Measurements from ENCODE around the gene TBC1D4.

The TBC1D4 gene

GRCh38 chr13:75486146-75487062 is 4.4 kb upstream of the TBC1D4 start:
- no peak for DNase-seq

DNA sequence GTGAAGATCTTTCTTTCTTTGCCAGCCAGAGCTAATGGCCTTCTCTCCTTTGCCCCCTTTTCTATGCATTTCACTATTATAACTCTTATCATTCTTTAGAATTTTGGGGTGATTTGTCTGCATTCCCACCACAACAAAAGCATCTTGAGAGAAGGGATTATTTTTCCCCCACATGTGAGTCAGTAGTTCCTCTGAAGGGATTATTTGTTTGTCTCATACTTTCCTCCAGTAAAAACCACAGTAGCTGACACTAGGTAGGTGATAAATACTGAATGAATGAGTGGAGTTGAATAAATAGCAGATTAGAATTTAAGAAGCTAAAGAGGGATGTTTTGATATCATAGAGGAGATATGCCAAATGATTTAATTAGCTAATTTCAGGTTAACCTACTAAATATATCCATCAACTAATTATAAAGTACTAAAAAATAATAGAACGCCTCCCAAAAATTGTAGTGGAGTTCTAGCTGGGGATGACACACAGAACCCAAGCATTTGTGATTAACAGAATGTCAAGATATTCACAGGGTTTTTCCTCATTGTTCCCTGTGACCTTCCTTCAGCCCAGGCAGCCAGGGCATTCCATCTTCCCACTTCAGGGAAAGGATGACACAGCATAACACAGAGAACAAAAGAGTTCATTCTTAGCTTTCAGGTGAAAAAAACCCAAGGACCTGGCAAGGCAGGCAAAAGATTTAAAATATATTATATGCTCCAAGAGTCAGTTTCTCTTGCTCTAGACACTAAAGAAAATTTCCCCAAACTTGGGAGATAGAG is 3.5 kb upstream of the TBC1D4 start:
- DNase-seq, result no peak

GRCh38 chr13:75482820-75483079 is 781 bp upstream of the TBC1D4 start:
- no peak for DNase-seq

DNA sequence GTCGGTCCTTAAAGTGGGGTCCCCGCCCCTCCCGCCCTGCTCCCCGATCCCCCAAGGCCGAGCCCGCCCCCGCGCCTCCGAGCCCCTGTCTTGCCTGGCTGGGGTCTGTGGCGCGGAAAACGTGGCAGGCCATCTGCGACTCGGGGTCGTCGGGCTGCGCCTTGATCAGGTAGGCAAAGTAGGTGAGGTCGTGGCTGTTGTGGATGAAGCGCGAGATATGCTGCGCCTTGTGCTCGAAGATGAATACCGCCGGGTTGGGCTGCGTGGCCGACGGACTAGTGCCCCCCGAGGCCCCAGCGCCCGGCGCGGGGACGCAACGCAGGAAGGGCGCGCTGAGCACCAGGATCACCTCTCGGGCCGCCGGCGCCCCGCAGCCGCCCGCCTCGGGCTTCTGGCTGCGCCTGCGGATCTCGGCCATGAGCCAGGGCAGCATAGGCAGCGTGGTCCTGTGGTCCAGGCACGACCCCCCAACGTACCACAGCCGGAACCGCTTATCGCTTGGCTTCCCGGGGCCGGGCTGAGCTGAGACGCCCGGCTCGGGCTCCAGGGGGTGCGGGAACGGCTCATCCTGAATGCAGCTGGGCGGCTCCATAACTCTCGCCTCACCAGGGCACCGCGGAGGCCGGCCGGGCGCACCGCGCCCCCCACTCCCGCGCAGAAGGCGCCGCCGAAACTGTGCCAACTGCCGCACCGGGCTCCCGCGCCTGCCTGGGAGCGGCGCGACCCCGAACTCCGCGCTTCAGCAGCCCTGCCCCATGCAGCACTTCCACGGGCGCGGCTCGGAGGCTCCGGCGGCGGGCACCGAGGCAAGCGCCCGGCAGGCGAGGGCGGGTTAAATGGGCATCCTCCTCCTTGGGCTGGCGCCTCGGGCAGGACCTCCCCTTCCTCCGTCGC is 546 bp downstream of the TBC1D4 start:
- no peak for DNase-seq

DNA sequence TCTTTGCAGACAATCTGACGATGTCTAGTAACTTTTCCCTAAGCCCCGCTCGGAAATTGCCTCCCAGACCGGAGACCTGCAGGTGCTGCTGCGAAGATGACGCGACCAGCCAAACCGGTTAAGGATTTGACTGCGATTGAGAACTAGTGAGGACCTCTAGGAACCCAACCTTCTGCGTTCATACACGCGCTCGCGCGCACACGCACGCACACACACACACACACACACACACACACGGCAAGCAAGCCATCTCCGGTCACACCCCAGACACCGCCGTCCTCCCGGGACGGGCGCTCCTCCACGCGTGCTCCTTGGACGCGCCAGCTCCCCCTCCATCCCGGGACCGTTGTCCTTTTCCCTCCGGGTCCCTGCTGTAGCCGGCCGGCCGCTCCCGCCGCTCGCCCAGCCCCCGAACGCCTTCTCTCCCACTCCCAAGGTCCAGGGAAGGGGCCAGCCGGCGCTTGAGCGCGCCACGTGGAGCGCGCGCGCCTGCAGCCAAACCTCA is 1.2 kb downstream of the TBC1D4 start:
- DNase-seq, result no peak

DNA sequence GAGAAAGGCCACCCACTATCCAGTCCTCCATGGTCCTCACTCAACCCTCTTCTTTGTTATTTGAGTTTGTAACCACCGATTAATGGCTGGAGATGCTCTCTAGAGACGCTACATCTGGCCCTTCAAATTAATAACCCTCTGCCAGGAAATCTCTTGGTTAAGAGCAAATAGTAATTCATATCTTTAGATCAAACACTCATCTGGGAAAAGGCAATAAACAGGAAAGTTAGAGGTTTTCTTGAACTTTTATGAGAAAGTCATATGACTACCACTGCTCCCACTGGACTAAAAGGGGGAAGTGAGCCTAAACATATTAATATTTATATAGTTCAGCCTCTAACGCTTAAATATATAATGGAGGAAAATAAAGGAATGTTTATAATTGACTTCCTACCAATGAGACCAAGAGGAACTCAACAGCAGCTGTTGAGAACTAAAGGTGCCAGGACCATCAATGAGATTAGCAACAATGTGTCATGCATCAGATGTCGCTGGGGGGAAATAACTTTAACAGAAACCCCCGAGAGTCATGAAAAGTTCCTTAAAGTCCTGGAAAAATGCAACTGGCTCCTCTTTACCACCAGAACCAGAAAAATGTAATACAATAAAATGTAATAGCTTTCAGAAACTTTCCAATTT is 2.7 kb downstream of the TBC1D4 start:
- DNase-seq, result no peak

DNA sequence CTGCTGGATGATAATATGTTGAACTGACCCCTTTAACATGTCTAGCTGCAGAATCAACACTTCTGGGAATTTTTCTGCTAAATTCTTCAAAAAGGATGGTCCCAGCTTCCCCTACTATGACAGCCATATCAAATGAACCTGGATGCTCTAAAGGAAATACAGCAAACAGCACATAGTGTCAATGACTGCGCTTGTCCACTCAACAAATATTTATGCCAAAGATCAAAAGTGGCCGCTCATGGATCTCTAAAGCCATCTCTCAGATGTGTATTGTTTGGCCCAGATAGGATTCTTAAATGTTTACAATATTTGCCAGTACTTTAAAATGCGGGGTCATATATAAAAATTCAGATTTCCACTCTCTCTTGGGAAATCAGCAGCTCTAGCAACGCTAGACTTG is 3.3 kb downstream of the TBC1D4 start:
- DNase-seq, result no peak

DNA sequence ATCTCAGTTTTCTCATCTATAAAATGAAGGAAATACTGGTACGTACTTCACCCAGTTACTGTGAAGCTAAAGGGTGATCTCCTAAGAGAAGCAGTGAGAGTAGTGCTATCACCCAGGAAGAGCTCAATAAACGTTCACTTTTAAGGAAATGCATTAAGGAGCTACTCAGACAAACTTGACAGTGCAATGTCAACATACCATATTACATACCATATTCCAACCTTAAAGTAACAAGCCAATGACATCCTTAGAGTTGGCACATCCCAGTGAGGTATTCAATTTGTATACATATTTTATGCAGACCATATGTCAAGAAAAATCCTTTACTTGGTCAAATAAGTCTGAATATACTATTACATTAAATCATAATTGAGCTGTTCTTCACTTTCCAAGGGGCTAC is 7.0 kb downstream of the TBC1D4 start:
- DNase-seq, result no peak

DNA sequence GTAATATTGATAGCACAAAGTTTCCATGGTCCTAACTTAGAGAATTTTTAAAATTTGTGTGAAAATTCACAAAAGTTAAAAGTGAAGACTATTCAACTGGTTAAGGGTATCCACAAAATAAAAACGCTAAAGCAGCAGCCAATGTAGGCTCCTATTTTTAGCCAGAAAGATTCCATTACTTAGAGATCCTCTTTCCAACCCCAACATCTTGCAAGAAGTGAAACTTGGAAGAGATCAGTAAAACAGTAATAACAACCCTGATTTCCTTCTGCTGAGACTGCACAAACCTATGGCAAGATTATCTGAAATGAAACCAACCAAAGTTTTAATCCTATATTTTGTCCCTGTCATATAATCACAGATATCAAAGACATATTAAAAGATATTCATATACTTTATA is 8.5 kb downstream of the TBC1D4 start:
- no peak for DNase-seq

- no peak for DNase-seq
These were observed 11.3 kb downstream of the TBC1D4 start for GRCh38 chr13:75470676-75471075.

DNA sequence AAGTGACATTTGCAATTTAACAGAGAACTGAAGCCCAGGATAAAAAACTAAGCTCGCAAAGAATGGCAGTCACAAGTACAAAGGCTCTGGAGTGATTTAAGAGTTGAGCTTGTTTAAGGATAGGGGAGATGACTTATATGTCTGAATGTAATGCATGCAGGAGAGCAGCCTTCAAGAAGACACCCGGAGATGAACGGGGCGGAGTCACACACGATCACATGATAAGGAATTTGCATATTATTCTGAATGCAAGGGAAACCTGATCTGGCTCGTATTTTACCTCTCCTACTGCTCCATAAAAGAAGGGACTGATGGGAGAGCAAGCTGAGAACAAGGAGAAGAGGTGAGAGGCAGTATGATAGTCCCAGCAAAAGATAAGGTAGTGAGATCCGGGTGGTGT is 12.9 kb downstream of the TBC1D4 start:
- no peak for DNase-seq

DNA sequence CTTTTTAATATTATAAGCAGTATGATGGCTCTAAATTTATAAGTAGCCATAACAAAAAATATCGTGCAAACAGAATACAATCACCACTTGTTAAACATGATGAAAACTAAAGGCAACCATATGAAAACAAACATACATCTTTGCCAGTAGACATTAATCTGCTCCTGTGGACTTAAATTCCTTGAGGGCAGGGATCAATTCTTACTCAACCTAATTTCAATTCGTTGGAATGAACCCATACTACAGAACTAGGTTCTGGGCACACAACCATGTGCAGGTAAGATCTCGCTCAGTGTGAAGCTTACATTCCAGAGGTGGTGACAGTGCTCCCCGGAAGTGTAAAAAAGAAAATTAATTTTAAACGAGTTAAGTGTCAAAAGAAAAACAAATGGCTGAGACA is 13.4 kb downstream of the TBC1D4 start:
- no peak for DNase-seq

DNA sequence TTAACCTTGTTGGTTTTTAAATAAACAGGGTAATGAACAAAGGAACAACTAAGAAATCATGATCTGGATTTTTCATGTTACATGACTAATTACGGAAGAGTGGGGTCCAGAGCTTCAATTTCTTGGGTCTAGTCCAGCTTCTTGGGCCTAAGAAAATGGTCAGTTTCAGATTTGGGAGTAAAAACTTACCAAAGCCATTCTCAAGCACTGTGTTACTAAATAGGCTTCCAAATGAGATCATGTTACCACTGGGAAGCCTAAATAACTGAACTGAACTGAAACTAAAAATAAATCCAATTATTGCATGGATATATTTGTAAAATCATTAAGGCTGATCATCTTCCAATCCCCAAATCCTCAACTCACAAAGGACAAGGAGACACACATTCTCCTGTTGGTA is 13.9 kb downstream of the TBC1D4 start:
- DNase-seq, result no peak

DNA sequence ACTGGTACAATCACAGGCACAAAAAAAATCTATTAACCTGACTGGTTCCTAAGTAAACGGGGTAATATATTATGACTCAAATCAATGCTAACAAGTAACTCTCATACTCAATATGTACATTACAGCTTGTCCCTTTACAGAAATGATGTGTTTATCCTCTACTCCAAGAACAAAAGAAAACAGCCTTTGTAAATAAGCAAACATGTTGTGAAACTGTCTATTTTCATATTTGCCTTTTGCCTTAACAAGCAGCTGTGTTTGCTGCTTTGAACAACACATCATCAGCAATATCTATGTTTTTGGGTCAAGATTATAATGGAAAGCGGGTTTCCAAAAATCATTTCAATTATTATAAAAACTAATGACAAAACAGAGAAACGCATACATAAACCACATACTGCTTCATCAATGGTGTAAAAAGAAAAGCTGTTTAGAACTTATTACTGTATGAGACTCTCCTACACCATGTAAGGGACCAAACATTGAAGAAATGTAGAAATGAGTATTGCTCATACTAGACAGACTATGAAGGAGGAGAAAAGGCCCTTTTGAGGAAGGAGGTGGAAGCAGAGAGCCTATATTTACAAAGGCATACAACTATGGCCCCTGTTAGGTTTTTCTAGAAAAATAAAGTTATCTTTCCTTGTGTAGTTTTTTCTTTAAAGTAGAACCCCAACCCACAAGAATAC is 14.8 kb downstream of the TBC1D4 start:
- no peak for DNase-seq

GRCh38 chr13:75465236-75465635 is 16.7 kb downstream of the TBC1D4 start:
- no peak for DNase-seq

DNA sequence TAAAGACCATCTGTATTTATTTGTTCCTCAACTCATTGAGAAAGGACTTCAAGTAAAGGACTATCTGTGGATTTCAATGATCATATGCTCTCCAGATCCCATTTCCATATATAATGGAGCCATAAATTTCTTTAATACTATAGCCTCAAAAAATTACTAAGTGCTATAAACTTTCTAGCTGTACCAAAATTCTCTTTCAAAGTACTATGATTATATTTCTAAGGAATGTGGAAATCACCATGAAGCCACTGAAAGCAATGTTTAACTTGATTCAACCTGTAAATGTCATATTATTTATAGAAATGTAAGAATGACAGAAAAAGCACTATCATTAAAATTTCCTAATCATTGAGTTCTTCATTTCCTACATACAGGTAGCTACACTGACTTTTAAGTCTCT is 20.7 kb downstream of the TBC1D4 start:
- DNase-seq, result no peak

GRCh38 chr13:75460644-75461043 is 21.3 kb downstream of the TBC1D4 start:
- DNase-seq, result no peak

DNA sequence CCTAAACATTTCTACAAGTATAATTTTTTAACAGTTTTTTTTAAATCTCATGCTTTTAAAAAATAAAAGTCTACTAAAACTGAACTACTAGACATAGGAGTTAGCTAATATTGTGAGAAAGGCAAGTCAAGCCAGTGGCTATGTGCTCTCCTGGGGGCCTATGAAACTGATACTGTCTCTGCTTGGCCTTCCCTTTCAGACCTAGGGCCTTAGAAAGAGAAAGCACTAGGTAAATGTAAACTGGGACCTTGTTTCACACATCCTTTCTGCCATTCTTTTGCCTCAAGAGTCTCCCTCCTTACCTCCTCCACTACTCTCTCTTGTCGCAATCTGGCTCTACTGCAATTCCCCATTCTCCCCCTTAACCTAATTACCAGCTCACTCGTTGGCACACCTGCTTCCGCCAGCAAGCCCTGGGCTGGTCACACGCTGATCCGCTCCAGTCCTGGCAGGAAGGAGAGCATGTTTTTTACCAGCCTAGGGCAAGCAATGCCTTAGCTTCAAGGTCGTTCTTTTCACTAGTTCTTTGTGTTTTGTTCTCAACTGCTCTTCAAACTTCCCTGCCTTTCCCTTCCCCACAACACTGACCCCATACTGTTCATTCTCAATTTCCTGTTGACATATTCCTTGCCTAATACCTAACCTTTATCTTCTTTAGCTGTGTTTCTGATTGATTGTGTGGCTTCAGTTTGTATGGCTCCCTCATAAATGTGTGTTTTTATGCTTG is 23.1 kb downstream of the TBC1D4 start:
- no peak for DNase-seq

- DNase-seq, result no peak
These were observed 26.0 kb downstream of the TBC1D4 start for GRCh38 chr13:75455962-75456361.

DNA sequence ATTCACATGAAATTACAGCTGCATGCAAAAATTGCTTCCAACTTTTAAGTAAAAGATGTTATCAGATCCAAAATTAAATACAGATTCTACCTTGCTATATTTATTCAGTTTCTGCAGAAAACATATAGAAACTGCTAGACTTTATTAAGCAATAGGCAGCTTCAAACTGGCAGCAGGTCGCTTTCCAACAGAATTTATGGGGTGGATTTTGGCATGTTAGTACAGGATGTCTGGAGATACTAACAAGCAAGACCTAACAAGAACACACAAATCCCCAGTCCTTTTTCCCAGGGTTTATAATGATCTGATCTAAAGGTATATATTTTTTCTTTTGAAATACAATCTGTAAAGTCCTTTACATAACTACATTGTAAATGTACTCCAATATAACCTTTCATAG is 27.5 kb downstream of the TBC1D4 start:
- no peak for DNase-seq

DNA sequence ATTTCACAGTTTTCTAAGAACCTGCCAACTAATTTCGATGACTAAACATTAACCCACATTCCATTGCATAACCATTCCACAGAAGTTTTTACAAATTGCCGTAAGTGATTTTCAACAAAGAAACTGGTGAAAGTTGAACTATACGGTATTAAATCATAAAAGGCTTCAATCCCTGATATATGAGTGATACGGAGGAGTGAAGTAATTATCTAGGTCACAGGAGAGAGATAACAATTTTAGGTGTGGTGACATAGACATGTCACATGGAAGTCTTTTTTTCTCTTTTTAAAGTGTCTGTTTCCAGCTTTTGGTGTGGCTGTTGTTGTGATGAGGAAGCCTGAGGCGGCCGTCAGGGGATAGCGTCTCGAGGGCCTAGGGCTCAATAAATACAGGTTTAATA is 29.4 kb downstream of the TBC1D4 start:
- DNase-seq, result no peak

Data from stimulated activated naive CD4-positive, alpha-beta T cell treated with Interleukin-2 at 50 U/mL for 16 hours (primary cell).